ENCODE measurements around the gene ISM2. TPM values are rescaled to one million over a fixed set of nuclear protein-coding genes. Genes with fewer than 3 reads are reported as not detected.

Gene ISM2
- total and polyA plus RNA-seq, 12 donors = 0.08 to 0.22 (median 0.14) TPM; not detected in 8

GRCh38 chr14:77498984-77499527, 440 bp upstream of the ISM2 start:
- intact Hi-C loops (cut with DNase I) = no loop called here
- peak in 1 of 7 donors; percentile 39 for DNase-seq
- H3K27me3 ChIP-seq = peaks cover 6% of the 10 kb centered on the region
- H3K4me1 ChIP-seq (replicated peaks in 1 of 2) = peaks cover 5 to 17% of the 10 kb centered on the region in 2 donors
- peak overlapping the region in 2 of 4 donors; percentile 13 to 74 for H3K4me3 ChIP-seq
- TF ChIP-seq POLR2A (IDR thresholded peaks at IDR 0.05) = no peak
- TF ChIP-seq, protein P1, sequence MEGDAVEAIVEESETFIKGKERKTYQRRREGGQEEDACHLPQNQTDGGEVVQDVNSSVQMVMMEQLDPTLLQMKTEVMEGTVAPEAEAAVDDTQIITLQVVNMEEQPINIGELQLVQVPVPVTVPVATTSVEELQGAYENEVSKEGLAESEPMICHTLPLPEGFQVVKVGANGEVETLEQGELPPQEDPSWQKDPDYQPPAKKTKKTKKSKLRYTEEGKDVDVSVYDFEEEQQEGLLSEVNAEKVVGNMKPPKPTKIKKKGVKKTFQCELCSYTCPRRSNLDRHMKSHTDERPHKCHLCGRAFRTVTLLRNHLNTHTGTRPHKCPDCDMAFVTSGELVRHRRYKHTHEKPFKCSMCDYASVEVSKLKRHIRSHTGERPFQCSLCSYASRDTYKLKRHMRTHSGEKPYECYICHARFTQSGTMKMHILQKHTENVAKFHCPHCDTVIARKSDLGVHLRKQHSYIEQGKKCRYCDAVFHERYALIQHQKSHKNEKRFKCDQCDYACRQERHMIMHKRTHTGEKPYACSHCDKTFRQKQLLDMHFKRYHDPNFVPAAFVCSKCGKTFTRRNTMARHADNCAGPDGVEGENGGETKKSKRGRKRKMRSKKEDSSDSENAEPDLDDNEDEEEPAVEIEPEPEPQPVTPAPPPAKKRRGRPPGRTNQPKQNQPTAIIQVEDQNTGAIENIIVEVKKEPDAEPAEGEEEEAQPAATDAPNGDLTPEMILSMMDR (IDR thresholded peaks at IDR 0.05) = no peak
- no peak overlapping the region for H3K27ac ChIP-seq
- H3K36me3 ChIP-seq (replicated peaks in 1 of 2) = no peaks in the 10 kb centered on the region
- WGBS, 4 donors = 5 to 47% (median 8%) methylated on average over 5 to 53 of the region's 53 CpGs
- no peaks in the 10 kb centered on the region for H3K9me3 ChIP-seq (replicated peaks in 1 of 3)

DNA sequence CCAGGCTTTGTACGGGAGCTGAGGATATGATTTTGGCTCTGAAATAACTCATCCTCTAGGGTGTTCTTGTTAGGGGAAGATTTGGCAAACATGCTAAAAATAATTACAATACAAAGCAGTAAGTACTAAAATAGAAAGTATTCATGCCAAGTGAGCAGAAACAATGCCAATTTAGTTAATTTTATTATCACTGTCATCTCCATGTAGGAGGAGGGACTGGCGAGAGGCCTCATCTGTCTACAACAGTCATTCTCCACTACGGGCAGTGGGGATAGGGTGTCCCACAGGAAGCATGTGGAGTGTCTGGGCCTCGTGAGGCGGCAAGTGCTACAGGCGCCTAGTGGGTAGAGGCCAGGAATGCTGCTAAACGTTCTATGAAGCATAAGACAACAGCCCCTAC, 3.3 kb downstream of the ISM2 start:
- H3K4me1 ChIP-seq (replicated peaks in 1 of 2) = peaks cover 5 to 17% of the 10 kb centered on the region in 2 donors
- H3K27me3 ChIP-seq = peaks cover 6% of the 10 kb centered on the region
- no peak overlapping the region for H3K27ac ChIP-seq
- intact Hi-C loops (cut with DNase I) = no loop called here
- no peak for DNase-seq
- no peaks in the 10 kb centered on the region for H3K9me3 ChIP-seq (replicated peaks in 1 of 3)
- no peaks in the 10 kb centered on the region for H3K36me3 ChIP-seq (replicated peaks in 1 of 2)
- no peak for TF ChIP-seq POLR2A (IDR thresholded peaks at IDR 0.05)
- TF ChIP-seq, protein P1 (IDR thresholded peaks at IDR 0.05) = no peak
- WGBS, 4 donors = 60 to 71% (median 65%) methylated on average over 7 of the region's 7 CpGs
- H3K4me3 ChIP-seq = no peak overlapping the region

DNA sequence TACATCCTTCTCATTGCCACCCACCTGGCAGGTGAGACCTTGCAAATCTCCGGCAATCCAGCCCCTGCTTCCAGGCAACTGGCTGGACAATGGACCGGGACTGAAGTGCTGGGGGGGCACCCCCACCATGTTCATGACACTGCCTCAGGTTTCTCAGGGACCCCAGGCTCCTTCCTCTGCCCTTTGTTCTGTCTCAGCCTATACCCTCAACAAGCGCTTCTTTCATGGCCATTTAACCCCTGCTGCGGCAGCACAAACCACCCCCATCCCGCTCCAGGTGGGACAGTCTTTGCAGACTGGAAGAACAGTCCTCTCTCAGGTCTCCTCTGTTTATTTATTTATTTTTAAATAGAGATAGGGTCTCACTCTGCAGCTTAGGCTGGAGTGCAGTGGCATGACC, 7.6 kb downstream of the ISM2 start:
- Histone ChIP-seq H3K27ac (no peak overlapping the region), H3K4me1 (replicated peaks in 1 of 2) (no peaks in the 10 kb centered on the region), H3K4me3 (no peak overlapping the region), H3K9me3 (replicated peaks in 1 of 3) (no peaks in the 10 kb centered on the region), H3K27me3 (no peaks in the 10 kb centered on the region), H3K36me3 (replicated peaks in 1 of 2) (no peaks in the 10 kb centered on the region)
- DNase-seq = no peak
- 91 to 95% (median 94%) methylated on average over 5 of the region's 5 CpGs for WGBS, 4 donors
- TF ChIP-seq POLR2A (IDR thresholded peaks at IDR 0.05) = no peak
- TF ChIP-seq, protein P1 (IDR thresholded peaks at IDR 0.05) = no peak
- intact Hi-C loops (cut with DNase I) = no loop called here

- no peak for DNase-seq
- Histone ChIP-seq H3K4me1 (replicated peaks in 1 of 2) (no peaks in the 10 kb centered on the region), H3K36me3 (replicated peaks in 1 of 2) (no peaks in the 10 kb centered on the region), H3K9me3 (replicated peaks in 1 of 3) (no peaks in the 10 kb centered on the region), H3K27me3 (no peaks in the 10 kb centered on the region), H3K4me3 (no peak overlapping the region), H3K27ac (no peak overlapping the region)
- intact Hi-C loops (cut with DNase I) = no loop called here
- WGBS, 4 donors = 86 to 93% (median 91%) methylated on average over 3 to 8 of the region's 8 CpGs
- TF ChIP-seq, protein P1 (IDR thresholded peaks at IDR 0.05) = no peak
- no peak for TF ChIP-seq POLR2A (IDR thresholded peaks at IDR 0.05)
Measured at GRCh38 chr14:77490347-77490986, 8.1 kb downstream of the ISM2 start.
